Activated CD4-positive, alpha-beta T cell treated with anti-CD3 and anti-CD28 coated beads, Interleukin-2, amount 50 U/mL, for 1 hour (primary cell): Measurements from ENCODE around the gene ZC3H6.
"Not testable (repeated sequence)": the region's sequence is repeated elsewhere in the genome, so short reads cannot be mapped to it uniquely, and the experiment has no call there.

ENCODE experiments used
- DNase-seq: peaks from one replicate; pipeline ENCODE4 v3.0.0-alpha.2; 2020

The ZC3H6 gene

DNA sequence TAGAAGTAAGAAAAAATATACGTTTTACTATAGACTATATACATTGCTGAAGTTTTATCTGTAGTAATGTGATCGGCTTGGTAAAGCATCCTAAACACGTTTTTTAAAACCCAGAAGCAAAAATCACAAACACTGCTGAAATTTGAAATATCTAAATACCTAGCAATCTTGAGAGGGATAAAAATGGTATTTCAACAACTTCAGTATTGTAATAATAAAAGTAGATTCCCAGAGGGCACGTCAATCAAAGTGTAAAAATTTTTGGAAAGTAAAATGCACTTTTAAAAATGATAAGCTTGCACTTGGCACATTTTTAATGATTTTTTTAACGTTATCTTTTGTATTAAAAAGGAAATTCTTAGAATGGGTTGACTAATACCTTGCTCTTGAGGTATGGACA, 1.6 kb downstream of the ZC3H6 start:
- DNase-seq: no peak

DNA sequence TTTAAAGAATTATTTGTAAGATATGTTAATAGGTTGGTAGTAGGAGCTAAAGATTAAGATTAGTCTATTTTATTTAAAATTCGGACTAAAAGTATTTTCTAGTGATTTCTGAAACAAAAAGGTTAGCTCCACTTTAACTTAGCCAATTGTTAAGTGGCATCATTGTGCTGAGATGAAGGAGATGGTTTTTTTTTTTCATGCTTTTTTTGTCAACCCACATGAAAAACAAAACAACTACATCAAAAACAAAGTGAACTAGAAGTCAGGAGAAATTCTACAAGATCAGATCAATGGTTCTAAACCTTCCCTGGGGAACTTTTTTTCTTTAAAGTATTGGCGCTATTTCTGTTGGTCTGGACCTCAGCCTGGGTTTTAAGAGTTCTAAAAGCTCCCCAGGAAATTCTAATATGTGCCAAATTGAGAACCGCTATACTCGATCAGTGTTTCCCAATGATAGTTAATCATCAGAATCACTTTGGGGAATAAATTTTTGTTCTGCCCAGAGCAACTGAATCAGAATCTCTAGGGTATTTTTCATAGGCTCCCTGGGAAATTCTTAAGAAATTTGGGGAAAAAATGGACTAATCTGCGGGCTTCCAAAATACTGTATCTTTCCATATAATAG, 2.3 kb downstream of the ZC3H6 start:
- DNase-seq: no peak

DNA sequence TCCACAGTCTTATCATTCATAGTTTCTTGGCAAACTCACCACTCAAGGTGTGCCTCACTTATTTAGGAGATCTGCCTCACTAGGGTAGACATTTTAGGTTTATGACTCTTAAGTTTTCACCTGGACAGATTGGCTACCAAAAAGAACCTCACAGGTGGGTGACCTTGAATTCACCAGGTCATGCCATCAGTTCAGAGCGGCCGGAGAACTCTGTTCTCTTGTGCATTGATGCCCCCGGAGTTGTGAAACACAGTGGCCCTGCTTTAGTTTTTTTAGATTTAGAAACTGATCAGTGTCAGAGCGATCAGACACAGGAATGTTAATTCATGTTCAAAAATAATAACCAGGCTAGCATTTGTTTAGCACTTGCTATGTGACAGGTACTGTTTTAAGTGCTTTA, 6.7 kb downstream of the ZC3H6 start:
- not testable (repeated sequence) for DNase-seq

GRCh38 chr2:112283535-112283934, 8.1 kb downstream of the ZC3H6 start:
- not testable (repeated sequence) for DNase-seq

- DNase-seq: no peak
These were observed 14.7 kb downstream of the ZC3H6 start for GRCh38 chr2:112290088-112290487.

GRCh38 chr2:112290648-112291047, 15.3 kb downstream of the ZC3H6 start:
- DNase-seq: no peak

DNA sequence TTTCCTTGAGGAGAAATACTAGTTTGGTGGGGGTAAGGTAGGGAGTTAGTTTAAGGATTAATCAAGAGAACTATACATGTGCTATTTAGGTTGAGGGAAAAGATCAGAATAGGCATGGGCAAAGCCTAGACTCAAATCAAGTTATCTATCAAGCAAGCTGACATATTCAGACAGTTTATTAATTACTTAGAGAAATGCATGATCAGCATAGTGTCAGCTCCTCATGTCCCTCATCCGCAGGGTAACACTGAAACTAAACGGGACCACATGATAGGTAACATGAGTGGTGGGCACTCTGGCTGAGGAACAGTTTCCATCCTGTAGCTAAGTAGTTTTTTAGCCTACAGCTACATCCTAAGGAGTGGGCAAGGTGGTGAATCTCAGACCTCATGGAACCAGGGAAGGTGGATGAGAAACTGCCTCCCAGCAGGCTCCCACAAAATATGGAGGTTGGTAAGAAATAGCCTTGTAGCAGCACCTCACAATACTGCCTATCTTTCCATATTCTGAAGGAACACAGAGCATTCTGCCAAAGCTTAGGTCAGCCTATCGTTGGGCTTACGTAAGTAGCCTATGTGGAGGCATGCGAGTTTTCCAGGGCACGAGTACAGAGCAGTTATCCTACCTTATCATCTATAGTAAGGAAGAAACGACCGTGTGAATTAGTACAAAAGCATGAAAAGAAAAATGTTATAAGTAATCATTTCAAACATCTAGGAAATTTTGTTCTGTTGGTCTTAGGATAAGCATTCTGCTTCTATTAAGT, 18.4 kb downstream of the ZC3H6 start:
- no peak for DNase-seq

DNA sequence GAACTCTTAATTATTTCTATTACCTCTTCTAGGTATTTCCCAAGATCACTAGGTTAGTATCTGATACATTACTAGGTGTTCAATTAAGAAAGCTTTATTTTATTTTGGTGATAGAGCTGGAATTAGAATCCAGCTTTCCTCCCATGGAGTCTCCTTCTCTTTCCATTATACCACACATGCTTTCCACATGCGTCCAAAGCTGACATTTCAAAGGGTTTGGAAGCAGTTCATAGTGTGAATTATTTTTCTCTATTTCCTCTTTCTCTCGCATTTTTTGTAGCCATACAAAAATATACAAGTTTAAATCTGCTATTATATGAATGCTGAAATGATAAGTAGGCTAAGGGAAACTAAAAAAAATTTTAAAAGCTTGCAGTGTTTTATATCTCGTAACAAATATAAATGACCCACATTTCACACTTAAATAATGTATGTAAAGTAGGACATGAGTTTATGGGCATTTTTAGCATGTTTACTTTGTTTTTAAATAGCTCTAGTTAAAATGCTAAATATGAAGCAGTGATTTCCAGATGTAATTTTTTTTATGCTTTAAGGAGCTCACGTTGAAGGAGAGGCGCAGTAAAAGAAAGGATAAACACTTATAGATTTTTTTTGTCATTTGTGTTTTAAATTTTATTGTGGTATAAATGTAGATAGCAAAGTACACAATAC, 20.1 kb downstream of the ZC3H6 start:
- DNase-seq: no peak

GRCh38 chr2:112296407-112296806, 21.0 kb downstream of the ZC3H6 start:
- no peak for DNase-seq

DNA sequence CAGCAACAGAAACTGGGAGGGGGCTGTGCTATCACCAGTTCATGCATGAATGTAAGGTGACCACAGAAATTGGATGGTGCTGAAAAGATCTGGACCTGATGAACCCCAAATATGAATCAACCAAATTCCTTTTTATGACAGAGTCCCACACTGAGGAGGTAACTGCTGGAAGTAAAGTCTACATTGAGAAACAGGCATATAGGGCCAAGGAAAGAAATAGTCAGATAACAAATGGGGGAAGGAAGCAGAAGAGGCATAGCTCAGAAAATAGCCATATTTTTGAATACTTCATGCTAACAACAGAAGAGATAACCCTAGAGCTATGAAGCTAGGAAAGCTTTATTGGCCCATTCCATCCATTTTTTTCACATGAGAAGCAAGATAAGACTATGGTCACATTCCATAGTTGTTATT, 25.8 kb downstream of the ZC3H6 start:
- no peak for DNase-seq

DNA sequence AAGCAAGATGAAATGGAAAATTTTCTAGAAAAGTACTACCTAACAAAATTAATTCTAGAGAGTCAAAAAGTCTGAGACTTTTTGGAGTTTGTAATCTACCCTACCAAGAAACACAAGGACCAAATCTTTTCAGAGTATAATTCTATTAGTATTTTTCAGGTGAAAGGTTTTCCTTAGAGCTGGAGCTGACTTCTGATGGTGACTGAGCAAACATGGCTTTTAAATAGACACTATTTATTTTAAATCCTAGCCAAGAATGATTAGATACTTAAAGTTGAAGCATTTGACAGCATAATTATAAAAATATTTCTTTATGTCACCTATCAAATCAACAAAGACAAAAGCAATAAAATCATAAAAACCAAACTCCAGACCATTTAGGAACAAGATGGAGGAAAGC, 26.6 kb downstream of the ZC3H6 start:
- DNase-seq: no peak

DNA sequence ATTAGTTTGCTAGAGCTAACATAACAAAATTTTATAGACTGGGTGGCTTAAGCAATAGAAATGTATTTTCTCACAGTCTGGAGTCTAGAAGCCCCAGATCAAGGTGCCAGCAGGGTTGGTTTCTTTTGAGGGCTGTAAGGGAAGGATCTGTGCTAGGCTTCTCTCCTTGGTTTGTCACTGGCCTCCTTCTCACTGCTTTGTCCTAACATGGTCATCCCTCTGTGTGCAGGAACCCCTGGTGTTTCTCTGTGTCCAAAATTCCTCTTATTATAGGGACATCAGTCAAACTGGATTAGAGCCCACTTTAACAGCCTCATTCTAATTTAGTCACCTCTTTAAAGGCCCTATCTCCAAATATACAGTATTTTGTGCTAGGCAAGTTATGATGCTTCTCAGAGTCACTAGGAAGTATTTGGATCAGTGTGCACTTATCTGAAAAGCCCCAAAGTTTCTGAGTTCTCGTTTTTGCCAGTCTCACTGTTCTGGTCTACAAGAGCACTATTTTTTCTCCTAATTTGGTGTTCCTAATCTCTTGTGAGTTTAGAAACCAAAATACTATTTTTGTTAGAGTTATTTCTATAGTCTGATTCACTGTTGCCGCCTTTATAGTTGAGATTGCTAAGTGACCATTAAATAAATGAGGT, 29.0 kb downstream of the ZC3H6 start:
- DNase-seq: no peak

DNA sequence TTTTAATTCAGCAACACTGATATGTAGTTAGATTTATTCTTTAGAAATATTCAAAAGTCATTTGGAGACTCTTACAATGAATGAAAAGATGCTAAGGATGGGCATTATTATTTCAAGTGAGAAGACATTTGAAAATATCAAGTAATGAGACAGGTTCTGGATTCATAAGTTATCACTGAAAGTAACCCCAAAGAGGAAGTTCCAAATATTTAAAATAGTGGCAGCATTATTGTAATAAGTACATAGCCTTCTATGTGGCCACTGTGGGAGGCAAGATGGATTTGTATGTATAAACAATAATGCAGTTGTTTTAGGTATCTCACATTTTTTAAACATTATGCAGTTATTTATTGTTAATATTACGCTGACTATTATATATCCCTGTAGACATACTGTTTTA, 29.7 kb downstream of the ZC3H6 start:
- no peak for DNase-seq

GRCh38 chr2:112310906-112311305, 35.5 kb downstream of the ZC3H6 start:
- no peak for DNase-seq

DNA sequence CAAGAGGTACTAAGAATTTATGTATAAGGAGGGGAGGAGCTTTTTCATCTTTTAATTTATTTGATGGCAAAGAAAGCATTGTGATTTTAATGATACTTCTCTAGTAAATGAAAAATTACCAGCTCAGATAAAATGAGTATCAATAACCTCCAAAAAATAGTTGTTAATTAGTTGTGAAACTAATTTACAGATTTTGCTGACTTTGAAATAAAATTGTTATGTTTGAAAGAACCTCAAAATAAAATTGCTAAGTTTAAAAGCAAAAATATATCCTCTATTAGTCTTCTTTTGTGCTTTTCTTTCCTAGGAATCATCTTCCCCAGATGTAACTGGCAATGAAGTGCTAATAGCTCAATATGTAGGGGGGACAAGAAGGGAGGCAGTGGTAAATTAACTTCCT, 36.5 kb downstream of the ZC3H6 start:
- DNase-seq: no peak

DNA sequence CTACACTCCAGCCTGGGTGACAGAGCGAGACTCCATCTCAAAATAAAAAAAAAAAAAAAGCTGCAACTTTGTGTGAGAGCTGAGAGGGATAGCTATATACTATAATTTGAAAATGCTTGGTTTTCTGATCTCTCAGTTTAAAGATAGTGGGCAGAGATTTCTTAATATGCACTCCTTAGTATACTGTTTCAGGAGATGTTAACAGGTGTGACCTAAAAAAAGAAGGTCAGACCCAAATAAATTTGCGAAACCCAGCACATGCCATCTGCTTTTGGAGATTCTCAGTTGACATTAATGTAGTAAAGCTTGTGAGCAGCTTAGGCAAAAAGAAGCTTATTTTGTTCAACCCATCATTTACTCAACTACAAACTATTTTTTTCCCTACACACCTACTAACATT, 37.4 kb downstream of the ZC3H6 start:
- no peak for DNase-seq

DNA sequence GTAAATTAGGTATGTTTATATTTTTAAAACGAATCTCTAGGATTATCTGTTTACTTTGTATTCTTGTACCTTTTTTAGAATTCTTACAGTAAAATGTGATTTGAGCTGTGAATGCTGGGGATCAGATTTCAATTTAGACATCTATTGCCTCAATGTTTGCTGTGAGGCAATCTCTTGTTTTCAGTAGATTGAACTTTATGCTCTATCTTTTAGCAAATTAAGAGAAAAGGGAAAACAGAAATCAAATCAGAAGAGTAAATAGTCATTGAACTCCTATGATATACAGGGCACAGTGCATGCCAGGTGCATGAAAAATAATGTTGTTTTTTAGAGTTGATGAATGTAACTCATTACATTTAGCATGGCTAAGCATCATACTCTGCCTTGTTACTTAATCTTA, 39.5 kb downstream of the ZC3H6 start:
- DNase-seq: no peak

- no peak for DNase-seq
These were observed 42.1 kb downstream of the ZC3H6 start for GRCh38 chr2:112317303-112318158.

DNA sequence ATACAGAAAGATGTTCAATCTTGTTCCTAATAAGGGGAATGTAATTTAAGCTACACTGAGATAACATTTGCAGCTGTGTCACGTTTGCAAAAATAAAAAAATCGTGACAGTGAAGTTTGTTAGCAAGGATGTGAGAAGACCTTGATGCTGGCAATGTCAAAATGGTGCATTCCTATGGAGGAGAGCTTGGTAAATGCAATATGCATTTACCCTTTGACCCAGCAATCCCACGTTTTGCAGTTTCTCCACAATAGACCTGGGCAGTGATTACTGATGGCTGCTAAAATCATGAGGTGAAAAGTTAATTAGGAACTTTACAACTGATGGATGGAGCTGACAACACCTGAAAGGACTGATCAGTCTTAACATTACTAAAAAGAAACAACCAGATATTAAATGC, 43.1 kb downstream of the ZC3H6 start:
- DNase-seq: no peak

- no peak for DNase-seq
These were observed 46.3 kb downstream of the ZC3H6 start for GRCh38 chr2:112321375-112322320.

- no peak for DNase-seq
These were observed 47.5 kb downstream of the ZC3H6 start for GRCh38 chr2:112322919-112323318.
